HG03025 (cell line): ENCODE measurements around the gene STMN1.

Source experiments
- ATAC-seq: cut with Tn5 transposase; IDR thresholded peaks from one replicate; pipeline ENCODE4 v1.9.1; 2021; ENCODE audit warnings: mild to moderate bottlenecking, moderate library complexity; ENCODE audit not compliant: unreplicated experiment, low FRiP score

The STMN1 gene

DNA sequence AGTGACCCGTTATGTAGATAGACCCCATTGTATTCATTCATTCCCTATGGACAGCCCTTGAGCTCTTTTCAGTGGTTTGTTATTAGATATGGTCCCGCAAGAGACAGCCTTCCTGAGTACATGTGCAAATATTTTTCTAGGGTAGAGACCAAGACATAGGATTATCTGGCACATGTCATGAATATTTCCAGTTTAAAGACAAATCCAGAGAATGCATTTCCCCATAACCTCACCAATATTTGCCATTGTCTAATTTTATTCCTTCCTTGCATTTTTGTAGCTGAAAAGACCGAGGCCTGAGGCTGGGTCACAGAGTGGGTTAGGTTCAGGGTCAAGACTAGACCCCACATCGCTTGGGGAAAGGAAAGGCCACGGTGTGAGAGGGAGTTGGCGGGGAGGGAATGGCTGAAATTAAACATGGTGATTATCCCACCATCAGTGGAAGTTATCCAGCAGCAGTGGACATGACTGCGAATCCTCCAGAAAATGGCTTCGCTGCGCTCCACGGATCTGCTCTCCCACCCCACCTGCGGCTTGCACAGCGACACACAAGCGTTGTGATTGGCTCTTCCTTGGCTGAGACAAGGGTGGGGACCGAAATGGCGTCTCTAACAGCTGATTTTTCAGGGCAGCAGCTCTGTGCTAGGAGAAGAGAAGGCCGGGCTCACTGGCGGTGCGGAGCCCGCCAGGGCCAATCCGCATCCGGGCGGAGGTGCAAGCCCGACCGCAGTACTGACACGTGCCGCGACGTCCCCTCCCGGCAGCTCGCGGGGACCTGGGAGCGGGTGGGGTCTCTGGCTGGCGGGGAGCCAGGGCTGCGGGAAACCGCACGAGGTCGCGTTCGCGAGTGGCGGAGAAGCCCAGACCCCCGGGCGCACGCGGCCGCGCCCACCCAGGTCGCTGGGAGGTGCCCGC, 16.1 kb upstream of the STMN1 start:
- no peak for ATAC-seq

DNA sequence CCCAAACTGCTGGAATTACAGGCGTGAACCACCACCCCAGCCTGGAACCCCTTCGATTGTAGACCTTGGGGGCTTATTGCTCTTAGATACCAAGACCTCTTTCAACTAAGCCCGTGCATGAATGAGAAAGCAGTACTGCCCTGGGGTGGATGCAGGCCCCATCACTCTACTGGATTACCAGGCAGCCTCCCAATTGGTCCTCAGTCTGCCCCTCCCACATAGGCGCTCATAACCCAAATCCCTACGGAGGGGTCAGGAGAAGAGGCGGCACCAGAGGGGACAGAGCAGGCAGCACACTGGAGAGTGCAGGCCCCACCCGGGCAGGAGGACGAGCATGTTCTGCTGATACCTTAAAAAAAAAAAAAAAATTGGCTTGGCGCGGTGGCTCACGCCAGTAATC, 12.4 kb upstream of the STMN1 start:
- ATAC-seq: no peak

DNA sequence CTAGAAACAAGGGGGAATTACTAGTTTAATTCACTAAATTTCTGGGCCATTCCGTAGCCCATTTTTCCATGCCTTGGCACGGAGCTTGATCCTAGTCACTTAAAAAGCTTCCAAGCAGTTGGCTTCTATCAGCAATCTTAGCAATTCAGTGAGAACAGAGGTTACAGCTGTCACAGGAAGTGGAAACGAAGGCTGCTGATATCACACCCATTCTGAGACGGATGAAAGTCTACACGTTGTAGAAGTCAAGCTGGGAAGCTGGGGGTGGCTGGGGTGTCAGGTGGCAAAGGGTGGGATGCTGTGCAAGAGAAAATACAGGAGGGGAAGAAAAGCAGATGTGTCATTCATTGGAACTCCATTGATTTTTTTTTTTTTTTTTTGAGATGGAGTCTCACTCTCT, 11.8 kb upstream of the STMN1 start:
- no peak for ATAC-seq

DNA sequence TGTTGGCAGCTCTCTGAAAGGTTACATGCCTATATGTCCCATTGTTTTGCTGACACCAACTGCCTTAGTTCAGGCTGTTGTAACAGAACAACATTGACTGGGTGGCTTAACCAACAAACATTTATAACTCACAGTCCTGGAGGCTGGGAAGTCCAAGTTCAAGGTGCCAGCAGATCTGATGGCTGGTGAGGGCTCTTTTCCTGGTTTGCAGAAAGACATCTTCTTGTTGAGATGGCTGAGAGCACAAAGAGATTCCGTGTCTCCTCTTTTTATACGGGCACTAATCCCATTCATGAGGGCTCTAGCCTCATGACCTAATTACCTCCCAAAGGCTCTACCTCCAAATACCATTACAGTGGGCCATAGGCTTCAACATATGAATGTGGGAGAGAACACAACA, 10.2 kb upstream of the STMN1 start:
- ATAC-seq: no peak

DNA sequence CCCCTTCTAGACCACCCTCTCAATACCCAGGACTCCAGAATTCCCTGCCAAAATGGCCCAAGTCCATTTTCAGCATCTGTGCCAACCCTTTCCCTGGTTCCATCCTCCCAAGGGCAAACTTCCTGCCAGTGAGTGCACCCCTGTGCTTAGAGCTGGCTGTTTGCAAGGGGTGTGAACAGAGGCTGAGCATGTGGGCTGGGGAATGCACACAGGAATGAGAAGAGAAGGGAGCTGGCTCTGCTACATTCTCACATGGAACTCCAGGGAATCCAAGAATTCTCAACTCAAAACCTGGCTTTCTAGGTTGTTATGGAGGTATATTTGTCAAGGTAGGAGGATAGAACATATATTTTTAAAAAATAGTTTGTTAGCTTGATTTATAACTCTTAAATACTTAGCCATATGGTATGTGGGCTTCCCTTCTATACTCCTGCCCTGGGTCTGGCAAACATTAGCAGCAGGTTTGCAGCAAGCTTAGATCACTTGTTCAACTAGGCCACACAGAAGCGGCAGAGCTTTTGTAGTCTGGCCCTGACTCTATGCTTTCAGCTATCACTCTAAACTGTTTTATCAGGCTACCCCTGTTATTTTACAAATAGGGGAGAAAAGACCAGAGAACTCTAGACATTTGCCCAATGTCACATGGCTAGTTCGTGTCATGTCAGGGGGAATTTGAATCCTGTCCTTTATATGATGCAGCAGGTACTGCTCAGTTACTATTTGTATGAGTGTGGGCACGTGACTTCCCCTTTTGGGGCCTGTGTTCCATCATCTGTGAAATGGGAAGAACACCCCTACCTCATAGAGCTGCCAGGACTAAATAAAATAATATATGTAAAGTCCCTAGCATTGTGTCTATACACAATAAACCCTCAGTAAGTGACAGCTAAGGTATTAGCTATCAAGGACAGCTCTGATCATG, 8.1 kb upstream of the STMN1 start:
- ATAC-seq: no peak

DNA sequence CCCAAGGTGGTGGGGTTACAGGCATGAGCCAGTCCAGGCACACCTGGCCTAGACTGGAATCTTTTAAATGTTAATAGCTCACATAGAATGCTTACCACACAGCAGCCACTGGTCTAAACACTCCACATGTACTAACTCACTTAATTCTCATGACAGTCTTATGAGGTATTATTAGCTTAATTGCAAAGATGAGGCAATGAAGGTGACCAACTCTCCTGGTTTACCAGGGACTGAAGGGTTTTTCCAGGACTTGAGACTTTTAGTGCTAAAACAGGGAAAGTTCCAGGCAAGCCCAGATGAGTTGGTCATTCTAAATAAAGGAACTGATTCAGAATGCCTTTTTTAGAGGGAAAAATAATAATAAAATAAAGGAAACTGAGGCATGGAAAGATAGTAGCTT, 7.0 kb upstream of the STMN1 start:
- no peak for ATAC-seq

DNA sequence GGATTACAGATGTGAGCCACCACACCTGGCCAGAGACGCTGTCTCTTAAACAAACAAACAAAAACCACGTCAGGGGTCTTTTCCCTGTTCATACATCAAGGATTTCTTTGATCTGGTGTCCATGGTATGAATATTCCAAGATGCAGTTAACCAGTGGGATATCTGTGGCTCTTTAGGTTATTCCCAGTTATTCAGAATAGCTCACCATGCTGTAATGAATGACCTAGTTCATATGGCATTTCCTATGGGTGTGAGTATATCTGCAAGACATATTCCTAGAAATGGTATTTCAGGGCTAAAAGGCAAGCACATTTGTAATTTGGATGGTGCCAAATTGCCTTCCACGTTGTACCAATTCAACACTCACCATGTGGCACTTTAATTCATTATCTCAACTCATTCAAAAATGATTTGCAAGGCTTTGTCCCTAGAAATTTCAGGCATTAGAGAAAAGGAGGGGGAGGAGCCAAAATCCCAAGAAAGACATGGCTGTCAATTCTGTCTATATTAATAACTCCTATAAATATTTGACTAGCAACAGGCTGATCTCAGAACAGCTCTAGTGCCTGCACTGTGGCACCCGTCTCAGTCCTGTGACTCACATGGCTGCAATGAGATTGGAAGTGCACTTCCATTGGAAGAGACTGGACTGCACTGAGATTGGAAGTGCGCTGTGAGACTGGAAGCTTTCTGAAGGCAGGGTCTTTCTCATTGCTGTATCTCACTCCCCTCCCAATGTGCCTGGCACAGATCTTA, 6.0 kb upstream of the STMN1 start:
- ATAC-seq: no peak

DNA sequence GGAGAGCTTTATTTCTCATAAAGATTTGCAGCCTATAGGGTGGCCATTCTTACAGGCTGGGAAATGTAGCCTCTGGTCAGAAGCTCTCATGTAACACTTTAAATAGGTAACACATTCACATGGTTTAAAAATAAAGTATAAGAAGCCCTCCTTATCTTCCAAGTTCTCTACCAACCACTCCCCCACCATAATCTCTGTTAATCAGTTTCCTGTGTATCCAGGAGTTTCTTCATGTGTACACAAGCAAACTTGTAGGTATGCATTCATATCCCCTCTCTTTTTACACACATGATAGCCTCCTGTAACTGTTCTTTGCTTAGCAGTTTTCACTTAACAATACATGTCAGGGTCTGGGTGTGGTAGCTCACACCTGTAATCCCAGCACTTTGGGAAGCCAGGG, 4.9 kb upstream of the STMN1 start:
- ATAC-seq: no peak

DNA sequence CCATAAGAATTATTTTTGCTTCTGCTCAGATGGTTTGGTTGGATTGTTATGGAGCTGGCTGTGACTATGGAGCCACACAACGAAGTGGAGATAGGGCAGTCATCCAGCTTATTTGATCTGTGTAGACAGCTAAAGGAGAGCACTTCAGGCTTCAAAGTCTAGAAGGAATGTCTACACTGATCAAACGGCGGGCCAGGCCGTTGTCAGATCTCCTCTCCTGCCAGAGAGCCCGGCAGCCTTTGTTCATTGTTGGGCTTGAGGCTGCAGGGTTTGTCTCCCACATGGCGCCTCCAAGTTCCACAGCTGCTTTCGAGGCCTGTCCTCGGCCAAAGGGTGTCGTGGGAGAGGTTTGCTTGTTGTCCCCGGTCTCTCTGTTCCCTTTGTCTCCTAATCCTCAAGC, 2.8 kb upstream of the STMN1 start:
- ATAC-seq: no peak

DNA sequence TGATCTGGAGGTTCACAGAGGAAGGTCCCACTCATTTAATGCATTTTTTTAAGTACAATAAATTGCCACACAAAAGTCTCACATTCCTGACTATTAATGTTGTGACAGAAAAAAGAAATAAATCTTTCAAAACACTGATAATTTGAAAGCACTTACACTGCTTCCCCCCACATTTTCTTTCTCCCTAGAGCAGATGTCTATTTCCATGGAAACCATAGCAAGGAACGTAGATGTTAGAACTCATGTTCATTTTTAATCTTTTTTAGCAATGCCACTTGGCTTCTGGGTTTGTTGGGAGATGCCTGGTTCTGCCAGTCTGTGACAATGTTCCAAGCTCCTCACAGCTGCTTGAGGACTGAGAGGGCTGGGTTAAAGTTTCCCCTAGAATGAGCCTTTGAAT, 1.9 kb upstream of the STMN1 start:
- no peak for ATAC-seq

DNA sequence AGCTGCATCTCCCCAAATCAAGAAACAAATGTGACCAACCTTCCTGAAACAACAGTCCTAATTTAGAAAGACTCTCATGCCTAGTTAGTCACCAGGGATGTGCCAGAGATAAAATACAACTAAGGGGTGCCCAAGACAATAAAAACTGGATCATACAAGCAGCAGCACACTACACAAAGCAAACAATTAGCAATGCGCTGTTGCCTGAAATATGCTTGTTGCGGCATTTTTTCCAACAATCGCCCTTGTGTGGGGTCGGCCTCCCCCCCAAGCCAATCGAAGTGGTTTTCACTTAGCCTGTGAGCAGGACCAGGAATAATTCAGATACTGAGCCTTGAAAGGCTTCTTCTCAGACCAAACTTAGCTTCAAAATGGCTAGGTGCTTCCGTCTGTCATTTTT, 1.4 kb upstream of the STMN1 start:
- ATAC-seq: no peak

DNA sequence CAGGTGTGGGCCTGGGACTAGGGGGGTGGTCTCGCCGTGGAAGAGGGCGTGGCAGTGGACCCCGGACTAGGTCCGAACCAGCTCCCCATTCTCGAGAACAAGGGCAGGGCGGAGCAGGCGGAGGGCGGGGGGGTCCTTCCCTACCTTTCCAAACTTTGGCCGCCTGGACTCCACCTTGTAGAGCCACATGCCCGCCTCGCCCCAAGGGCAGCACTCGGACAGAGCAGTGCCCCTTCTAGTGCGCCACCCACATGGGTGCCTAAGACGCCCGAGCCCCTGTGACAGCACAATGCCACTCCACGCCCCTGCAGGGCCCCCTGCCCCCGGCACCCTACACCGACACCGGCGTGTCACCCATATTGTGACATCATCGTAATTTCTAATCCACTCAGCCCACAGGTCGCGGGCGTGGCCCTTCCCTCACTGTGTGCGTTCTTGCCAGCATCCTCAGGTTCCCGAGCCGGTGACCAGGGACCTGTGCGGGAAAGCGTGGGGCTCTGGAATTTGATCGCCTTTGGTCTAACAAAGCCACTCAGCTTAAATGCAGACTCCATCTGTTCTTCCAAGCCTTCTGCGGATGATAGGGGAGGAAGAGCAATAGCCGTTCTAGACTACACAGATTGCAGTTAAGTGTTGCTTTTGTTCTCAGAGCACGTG, 553 bp upstream of the STMN1 start:
- ATAC-seq: peak; percentile 7

DNA sequence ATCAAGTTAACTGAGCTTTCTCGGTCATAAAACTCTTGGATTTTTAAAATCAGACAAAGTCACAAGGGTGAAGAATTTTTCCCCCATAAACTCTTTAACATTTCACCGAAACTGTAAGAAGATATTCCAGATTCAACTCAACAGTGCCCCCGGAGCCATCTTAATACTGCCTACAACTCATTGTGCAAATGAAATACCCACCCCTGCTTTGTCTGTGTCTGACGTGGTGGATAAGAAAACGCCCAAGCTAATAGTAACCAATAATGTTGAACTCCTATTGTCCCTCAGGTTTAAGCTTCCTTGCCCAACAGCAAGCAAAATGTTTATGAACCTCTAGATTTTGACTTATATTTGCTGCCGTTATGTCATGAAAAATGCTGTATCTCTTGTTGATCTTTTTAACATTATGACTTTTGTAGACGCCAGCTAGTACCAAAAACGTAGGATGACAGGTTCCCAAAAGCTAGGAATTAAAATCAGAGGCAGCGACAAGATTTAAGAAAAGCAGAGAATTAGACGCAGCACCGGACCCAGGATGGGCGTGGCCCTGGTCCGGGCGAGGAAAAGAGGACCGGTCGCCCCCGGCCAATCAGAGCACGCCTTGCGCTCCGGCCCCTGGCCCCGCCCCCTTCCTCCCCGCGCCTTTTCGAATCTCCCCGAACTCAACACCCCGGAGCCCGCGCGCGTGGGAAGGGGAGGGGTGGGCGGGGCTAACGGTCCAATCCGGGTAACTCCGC, 1.1 kb downstream of the STMN1 start:
- ATAC-seq: peak; percentile 61

DNA sequence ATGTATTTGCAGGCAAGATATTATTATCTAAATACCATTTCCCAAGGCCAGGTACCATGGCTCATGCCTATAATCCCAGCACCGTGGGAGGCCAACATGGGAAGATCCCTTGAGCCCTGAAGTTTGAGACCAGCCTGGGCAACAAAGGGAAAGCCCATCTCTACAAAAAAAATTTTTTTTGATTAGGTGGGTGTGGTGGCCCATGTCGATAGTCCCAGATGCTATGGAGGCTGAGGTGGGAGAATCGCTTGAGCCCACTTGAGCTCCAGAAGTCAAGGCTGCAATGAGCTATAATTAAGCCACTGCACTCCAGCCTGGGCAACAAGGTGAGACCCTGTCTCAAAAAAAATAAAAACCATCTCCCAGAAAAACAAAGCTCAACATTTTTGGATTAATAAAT, 2.2 kb downstream of the STMN1 start:
- no peak for ATAC-seq

DNA sequence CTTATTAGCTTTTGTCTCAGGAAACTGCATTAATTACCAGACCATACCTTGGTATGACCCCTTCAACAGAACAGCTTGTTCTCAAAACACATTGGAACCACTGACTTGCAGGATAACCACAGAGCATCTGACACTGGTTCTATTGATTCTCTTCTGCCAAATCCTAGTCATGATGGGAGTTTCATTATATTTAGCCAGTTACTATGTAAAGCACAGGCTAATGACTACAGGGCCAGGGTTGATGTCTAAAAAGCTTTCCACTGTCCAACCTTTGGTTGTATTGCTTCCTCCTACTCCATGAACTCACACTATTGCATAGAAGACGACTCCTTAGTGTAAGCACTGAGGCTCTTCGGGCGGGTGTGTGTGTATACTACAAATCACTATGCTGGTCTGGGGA, 3.8 kb downstream of the STMN1 start:
- no peak for ATAC-seq

DNA sequence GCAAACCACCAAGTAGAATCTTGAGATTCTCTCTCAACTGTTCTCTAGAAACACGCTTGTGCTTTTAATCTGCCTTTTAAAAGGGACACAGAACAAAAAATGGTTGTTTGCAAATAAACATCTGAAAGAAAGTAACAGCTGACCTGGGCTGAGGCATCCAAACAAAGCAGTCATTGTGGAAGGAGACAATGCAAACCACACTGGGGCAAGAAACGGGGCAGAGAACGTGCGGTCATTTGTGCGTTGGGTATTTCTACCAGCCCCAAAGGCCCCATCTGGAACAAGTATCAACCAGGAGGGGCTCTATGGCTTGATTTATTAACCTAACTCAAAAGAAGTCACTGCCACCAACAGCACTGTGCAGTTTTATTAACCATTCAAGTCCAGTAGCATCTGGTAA, 6.0 kb downstream of the STMN1 start:
- no peak for ATAC-seq

DNA sequence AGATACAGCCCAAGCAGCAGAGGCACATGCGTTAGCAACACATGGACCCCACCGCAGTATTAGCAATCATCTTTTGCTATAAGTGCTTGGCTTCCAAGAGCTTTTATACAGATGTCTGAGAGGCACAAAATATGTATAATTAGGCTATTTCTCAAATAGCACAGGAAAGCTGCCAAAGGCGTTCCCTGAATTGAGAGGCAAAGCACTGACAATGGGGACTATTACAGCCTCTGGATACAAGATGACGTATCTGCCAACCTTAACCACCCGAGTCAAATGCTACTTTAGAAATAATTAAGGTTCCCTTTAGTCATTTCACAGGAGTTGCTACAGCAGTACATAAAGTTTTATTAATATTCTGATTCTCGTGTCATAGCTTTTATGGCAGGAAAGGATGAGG, 6.4 kb downstream of the STMN1 start:
- no peak for ATAC-seq

DNA sequence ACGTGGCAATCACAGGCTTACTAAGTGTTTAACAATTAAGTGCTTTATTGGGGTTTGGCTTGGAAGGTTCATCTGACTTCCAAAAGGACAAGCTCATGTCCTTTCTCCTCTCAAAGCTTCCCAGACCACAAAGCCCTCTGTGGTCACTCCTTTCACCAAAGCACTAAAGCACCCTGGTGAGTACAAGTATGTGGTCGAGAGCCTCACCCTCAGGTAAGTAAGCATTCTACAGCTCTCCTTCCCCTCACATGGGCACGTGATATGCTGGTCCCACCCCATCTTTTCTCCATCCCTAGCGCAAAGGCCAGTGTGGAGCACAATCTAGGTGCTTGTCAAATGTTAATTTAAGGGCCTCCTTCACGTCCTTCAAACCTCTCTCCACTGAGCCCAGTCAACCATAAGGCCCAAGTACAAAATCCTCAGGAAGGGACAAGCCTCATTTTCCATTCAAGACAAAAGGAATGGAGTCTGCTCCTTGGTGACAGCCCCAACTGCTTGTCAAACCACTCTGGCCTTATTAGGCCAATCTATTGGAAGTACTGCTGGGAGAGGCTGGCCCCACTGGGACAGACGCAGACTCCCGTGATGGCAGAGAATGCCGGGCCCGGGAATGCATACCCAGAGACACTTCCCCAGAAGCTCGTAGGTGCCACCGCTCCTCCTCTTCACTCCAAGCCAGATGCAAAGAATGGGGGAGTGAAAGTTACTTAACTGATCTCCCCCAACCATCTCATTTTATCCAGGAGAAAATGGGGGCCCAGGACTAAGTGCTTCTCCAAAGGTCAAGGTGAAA, 7.8 kb downstream of the STMN1 start:
- no peak for ATAC-seq

DNA sequence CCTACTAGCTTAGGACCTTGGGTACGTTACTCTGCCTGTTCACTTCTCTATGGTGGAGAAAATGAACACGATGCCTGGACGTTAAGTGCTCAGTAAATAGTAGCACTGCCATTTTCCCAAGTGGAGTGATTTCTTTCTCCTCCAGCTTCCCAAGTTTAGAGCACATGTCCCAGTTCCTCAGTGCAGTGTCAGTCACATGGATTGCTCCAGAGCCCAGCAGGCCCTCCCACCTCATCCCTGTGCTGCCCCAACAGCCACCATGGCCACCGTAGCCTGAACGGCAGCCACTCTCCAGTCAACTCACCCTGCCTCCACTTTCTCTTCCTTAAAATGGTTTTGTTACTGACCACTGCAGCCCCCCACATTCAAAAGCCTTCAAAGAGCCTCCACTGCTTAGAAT, 8.5 kb downstream of the STMN1 start:
- no peak for ATAC-seq
